Motor neuron (in vitro differentiated cells): Measurements from ENCODE around the gene MIEN1. TPM values are rescaled to one million over a fixed set of nuclear protein-coding genes. Genes with fewer than 3 reads are reported as not detected.
"Not testable (repeated sequence)": the region's sequence is repeated elsewhere in the genome, so short reads cannot be mapped to it uniquely, and the experiment has no call there.

Experiments
- ATAC-seq, 8 experiments: fragments of 200-7000 bp; cut with Tn5 transposase; replicated peaks in 6 of 8; 2 replicates each; pipeline ENCODE4 v1.8.0; 2021; ENCODE audit warnings: mild to moderate bottlenecking in 8 of 8, moderate library complexity in 8 of 8
- H3K27ac ChIP-seq, 2 donors: fragments of 250-450 bp; sonication (Bioruptor Pico); 2 replicates each; pipeline ENCODE4 v1.9.0; 2021; ENCODE audit warnings: antibody characterized with exemption in 2 of 2, mild to moderate bottlenecking in 2 of 2, moderate library complexity in 1 of 2
- H3K4me1 ChIP-seq, 2 donors: fragments of 250-450 bp; sonication (Bioruptor Pico); replicated peaks in 1 of 2; 2 replicates each; pipeline ENCODE4 v1.6.1; 2021; ENCODE audit warnings: antibody characterized with exemption in 2 of 2, mild to moderate bottlenecking in 2 of 2, moderate library complexity in 1 of 2
- H3K4me3 ChIP-seq, 5 donors: fragments of 250-450 bp; sonication (Bioruptor Pico); 2 replicates each; pipeline ENCODE4 v1.9.0; 2021; ENCODE audit warnings: antibody characterized with exemption in 5 of 5, mild to moderate bottlenecking in 5 of 5, moderate library complexity in 4 of 5
- whole genome bisulfite sequencing, 10 experiments: fragments of 450-650 bp; shearing (Covaris generic); methylation state at CpG; one replicate each; pipeline ENCODE4 v1.0.0; 2022; 5-methylcytosine and 5-hydroxymethylcytosine counted together
- in situ Hi-C, 9 experiments: fragments of 400-800 bp; cut with MboI; loops; one replicate each; pipeline ENCODE4 v1.15.0; 2021; ENCODE audit warnings: low sequenced_read_pairs in 9 of 9, low pct_unique_long_range_greater_than_20kb in 2 of 9; ENCODE audit not compliant: unreplicated experiment in 9 of 9
- total RNA-seq, 8 experiments: library from RNA; unstranded; fragments of 300-600 nt; gene quantifications; 2 replicates each; pipeline versions ENCODE4 v1.2.3 to v1.2.4, GENCODE V29; 2022

MIEN1 gene
- total RNA-seq, 8 experiments from 2014 or later: 27.2 to 59.3 (median 40.5) TPM

GRCh38 chr17:39736319-39737165, 6.2 kb upstream of the MIEN1 start:
- 42 to 78% (median 63%) methylated on average over 1 to 7 of the region's 10 CpGs for WGBS, 10 experiments
- Histone ChIP-seq H3K27ac (no peak overlapping the region), H3K4me3 (no peak overlapping the region), H3K4me1 (peaks cover 8 to 24% of the 10 kb centered on the region in 2 donors)
- in situ Hi-C loops: loop anchor here in 1 of 9 experiments (25.0 kb wide), 1 partner anchor 124 kb away; the partner anchor contains the start of gene NEUROD2
- peak in 3 of 8 experiments; percentile 23 to 64 (median 33) for ATAC-seq

- in situ Hi-C loops: loop anchor here in 1 of 9 experiments (25.0 kb wide), 1 partner anchor 124 kb away; the partner anchor contains the start of gene NEUROD2
- ATAC-seq: no peak
- WGBS, 10 experiments: 14 to 43% (median 30%) methylated on average over 1 of the region's 2 CpGs; no CpG with 5 or more reads in 6 of the 10 experiments
- Histone ChIP-seq H3K4me3 (no peak overlapping the region), H3K27ac (no peak overlapping the region), H3K4me1 (peaks cover 8 to 24% of the 10 kb centered on the region in 2 donors)
Measured at GRCh38 chr17:39735882-39736281, 5.5 kb upstream of the MIEN1 start.

GRCh38 chr17:39732586-39732985, 2.3 kb upstream of the MIEN1 start:
- Histone ChIP-seq H3K4me1 (peaks cover 0 to 4% of the 10 kb centered on the region in 2 donors), H3K4me3 (no peak overlapping the region), H3K27ac (no peak overlapping the region)
- in situ Hi-C loops: loop anchor here in 1 of 9 experiments (25.0 kb wide), 1 partner anchor 120 kb away; the partner anchor contains the start of gene NEUROD2
- no peak for ATAC-seq
- WGBS, 10 experiments: 73 to 100% (median 93%) methylated on average over 3 of the region's 3 CpGs; no CpG with 5 or more reads in 1 of the 10 experiments

- H3K27ac ChIP-seq: no peak overlapping the region
Measured at GRCh38 chr17:39729280-39729851, 966 bp downstream of the MIEN1 start.

GRCh38 chr17:39727556-39727955, 2.8 kb downstream of the MIEN1 start:
- in situ Hi-C loops: loop anchor here in 1 of 9 experiments (25.0 kb wide), 1 partner anchor 115 kb away; the partner anchor contains the start of gene NEUROD2
- WGBS, 10 experiments: 60% methylated on average over 3 of the region's 10 CpGs; no CpG with 5 or more reads in 9 of the 10 experiments

More at GRCh38 chr17:39729280-39729851, 966 bp downstream of the MIEN1 start:
- in situ Hi-C loops: loop anchor here in 1 of 9 experiments (25.0 kb wide), 1 partner anchor 117 kb away; the partner anchor contains the start of gene NEUROD2
- H3K4me1 ChIP-seq: peaks cover 0 to 4% of the 10 kb centered on the region in 2 donors
- H3K4me3 ChIP-seq: peak overlapping the region; percentile 55 to 94 (median 83)
- 37 to 85% (median 83%) methylated on average over 1 to 4 of the region's 6 CpGs; no CpG with 5 or more reads in 5 of the 10 experiments for WGBS, 10 experiments
- ATAC-seq: no peak

GRCh38 chr17:39726617-39727016, 3.7 kb downstream of the MIEN1 start:
- 80 to 100% (median 97%) methylated on average over 1 to 6 of the region's 9 CpGs; no CpG with 5 or more reads in 6 of the 10 experiments for WGBS, 10 experiments
- no peak for ATAC-seq
- Histone ChIP-seq H3K4me1 (peaks cover 0 to 4% of the 10 kb centered on the region in 2 donors), H3K27ac (no peak overlapping the region), H3K4me3 (no peak overlapping the region)
- in situ Hi-C loops: loop anchor here in 1 of 9 experiments (25.0 kb wide), 1 partner anchor 114 kb away; the partner anchor contains the start of gene NEUROD2

More at GRCh38 chr17:39727556-39727955, 2.8 kb downstream of the MIEN1 start:
- no peak for ATAC-seq
- Histone ChIP-seq H3K4me3 (no peak overlapping the region), H3K27ac (no peak overlapping the region), H3K4me1 (peaks cover 0 to 4% of the 10 kb centered on the region in 2 donors)

GRCh38 chr17:39725923-39726322, 4.4 kb downstream of the MIEN1 start:
- in situ Hi-C loops: loop anchor here in 1 of 9 experiments (25.0 kb wide), 1 partner anchor 114 kb away; the partner anchor contains the start of gene NEUROD2
- H3K4me1 ChIP-seq, H3K4me3 ChIP-seq, ATAC-seq, H3K27ac ChIP-seq: not testable (repeated sequence)
- 86 to 100% (median 100%) methylated on average over 1 of the region's 1 CpG; no CpG with 5 or more reads in 3 of the 10 experiments for WGBS, 10 experiments

GRCh38 chr17:39724731-39725130, 5.6 kb downstream of the MIEN1 start:
- ATAC-seq: no peak
- 90 to 100% (median 100%) methylated on average over 1 to 5 of the region's 13 CpGs; no CpG with 5 or more reads in 5 of the 10 experiments for WGBS, 10 experiments

GRCh38 chr17:39722965-39723848, 7.1 kb downstream of the MIEN1 start:
- ATAC-seq: peak in 5 of 8 experiments; percentile 10 to 63 (median 37)
- 90 to 100% (median 100%) methylated on average over 1 to 3 of the region's 34 CpGs; no CpG with 5 or more reads in 4 of the 10 experiments for WGBS, 10 experiments
- Histone ChIP-seq H3K4me1 (no peaks in the 10 kb centered on the region), H3K4me3 (no peak overlapping the region), H3K27ac (no peak overlapping the region)
- in situ Hi-C loops: no loop called here

More at GRCh38 chr17:39724731-39725130, 5.6 kb downstream of the MIEN1 start:
- no peak overlapping the region for H3K4me3 ChIP-seq
- in situ Hi-C loops: loop anchor here in 1 of 9 experiments (25.0 kb wide), 1 partner anchor 112 kb away; the partner anchor contains the start of gene NEUROD2
- no peak overlapping the region for H3K27ac ChIP-seq
- H3K4me1 ChIP-seq: peaks cover 0 to 4% of the 10 kb centered on the region in 2 donors

GRCh38 chr17:39722104-39722503, 8.2 kb downstream of the MIEN1 start:
- ATAC-seq: no peak
- in situ Hi-C loops: no loop called here
- Histone ChIP-seq H3K27ac (no peak overlapping the region), H3K4me1 (no peaks in the 10 kb centered on the region), H3K4me3 (no peak overlapping the region)
- 83 to 100% (median 100%) methylated on average over 1 to 3 of the region's 6 CpGs; no CpG with 5 or more reads in 5 of the 10 experiments for WGBS, 10 experiments

- H3K4me3 ChIP-seq: no peak overlapping the region
- ATAC-seq: peak in 2 of 8 experiments; percentile 20 to 30
- H3K27ac ChIP-seq: no peak overlapping the region
- H3K4me1 ChIP-seq: no peaks in the 10 kb centered on the region
- in situ Hi-C loops: no loop called here
- 80 to 100% (median 83%) methylated on average over 1 to 3 of the region's 7 CpGs; no CpG with 5 or more reads in 3 of the 10 experiments for WGBS, 10 experiments
Measured at GRCh38 chr17:39719563-39720355, 10.6 kb downstream of the MIEN1 start.
